Measurements from ENCODE around the gene ANK3.

ANK3 gene

DNA sequence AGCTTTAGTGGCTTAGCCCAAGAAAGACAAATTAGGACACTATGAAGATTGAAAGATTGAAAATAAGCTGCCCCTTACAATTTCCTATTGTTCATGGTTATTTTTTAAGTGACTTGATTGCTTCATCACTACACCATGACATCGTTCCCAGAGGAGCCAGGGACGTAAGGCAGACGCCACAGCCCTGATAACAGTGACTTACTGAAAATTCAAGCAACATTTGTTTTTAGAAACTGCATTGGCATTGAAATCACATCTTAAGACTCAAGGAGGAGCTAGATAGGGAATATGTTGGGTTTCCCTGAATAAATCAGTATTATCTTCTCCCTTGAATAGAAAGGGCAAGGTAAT, 38.7 kb upstream of the ANK3 start:
- no peak for DNase-seq (ENCODE audit: low read depth)
- TF ChIP-seq, protein P1, sequence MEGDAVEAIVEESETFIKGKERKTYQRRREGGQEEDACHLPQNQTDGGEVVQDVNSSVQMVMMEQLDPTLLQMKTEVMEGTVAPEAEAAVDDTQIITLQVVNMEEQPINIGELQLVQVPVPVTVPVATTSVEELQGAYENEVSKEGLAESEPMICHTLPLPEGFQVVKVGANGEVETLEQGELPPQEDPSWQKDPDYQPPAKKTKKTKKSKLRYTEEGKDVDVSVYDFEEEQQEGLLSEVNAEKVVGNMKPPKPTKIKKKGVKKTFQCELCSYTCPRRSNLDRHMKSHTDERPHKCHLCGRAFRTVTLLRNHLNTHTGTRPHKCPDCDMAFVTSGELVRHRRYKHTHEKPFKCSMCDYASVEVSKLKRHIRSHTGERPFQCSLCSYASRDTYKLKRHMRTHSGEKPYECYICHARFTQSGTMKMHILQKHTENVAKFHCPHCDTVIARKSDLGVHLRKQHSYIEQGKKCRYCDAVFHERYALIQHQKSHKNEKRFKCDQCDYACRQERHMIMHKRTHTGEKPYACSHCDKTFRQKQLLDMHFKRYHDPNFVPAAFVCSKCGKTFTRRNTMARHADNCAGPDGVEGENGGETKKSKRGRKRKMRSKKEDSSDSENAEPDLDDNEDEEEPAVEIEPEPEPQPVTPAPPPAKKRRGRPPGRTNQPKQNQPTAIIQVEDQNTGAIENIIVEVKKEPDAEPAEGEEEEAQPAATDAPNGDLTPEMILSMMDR (IDR thresholded peaks at IDR 0.05; ENCODE audit: low read depth, low read length, missing control alignments), result no peak
- no peak overlapping the region for H3K4me3 ChIP-seq (ENCODE audit: low read depth, low read length)
- in situ Hi-C loops (cut with HindIII; ENCODE audit: low sequenced_read_pairs), result loop anchor here (25.0 kb wide), 3 partner anchors 209 to 316 kb away; no protein-coding TSS in a partner anchor

DNA sequence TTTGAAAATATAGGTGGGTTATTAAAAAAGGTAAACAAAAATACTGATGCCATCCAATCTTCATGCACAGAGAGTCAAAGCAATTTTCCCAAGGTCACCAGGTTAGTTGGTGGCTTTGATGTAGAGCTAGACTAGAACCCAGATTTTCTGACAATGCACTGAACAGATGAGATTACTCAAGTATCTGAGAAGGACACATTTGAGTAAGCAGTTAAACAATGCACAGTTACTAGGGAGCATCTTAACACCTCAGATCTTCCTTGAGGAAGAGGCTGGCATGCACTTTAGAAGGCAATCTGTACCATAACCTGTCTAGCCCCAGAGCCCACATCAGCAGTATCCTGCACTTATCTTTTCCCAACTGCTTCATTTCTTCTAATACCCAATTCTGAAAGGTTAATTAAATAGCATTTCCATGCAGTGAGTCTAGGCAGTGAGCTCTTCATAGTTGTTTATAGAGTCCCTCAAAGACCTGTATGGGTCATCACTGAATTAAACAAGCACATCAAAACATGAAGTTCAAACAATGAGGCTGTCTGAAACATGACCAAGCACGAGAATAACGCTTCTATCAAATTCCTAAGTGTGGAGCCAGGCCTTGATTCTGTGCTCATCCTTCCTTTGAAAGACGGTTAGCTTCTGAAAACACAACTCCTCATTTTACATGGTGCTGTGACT, 38.2 kb upstream of the ANK3 start:
- in situ Hi-C loops (cut with HindIII; ENCODE audit: low sequenced_read_pairs), result loop anchor here (25.0 kb wide), 3 partner anchors 209 to 316 kb away; no protein-coding TSS in a partner anchor
- no peak overlapping the region for H3K4me3 ChIP-seq (ENCODE audit: low read depth, low read length)
- DNase-seq (ENCODE audit: low read depth), result no peak
- TF ChIP-seq, protein P1 (IDR thresholded peaks at IDR 0.05; ENCODE audit: low read depth, low read length, missing control alignments), result no peak

DNA sequence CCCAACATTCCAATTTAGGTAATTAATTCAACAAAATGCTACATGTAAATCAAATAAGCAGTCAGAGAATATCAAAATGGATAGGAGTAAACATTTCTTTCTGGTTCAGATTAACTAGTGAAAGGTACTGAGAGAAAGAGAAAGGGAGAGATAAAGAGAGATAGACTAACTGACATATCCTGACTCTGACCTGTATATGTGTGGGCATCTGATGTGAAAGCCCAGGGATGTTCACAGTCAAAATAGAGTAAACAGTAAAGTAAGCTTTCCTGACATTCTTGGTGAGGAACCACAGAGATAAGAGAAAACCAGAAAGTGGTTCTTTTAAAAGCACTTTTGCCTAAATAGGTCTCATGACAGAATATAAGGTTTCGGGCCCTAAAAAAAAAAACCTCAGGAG, 37.5 kb upstream of the ANK3 start:
- in situ Hi-C loops (cut with HindIII; ENCODE audit: low sequenced_read_pairs), result loop anchor here (25.0 kb wide), 3 partner anchors 210 to 315 kb away; no protein-coding TSS in a partner anchor
- H3K4me3 ChIP-seq (ENCODE audit: low read depth, low read length), result no peak overlapping the region
- TF ChIP-seq, protein P1 (IDR thresholded peaks at IDR 0.05; ENCODE audit: low read depth, low read length, missing control alignments), result no peak
- DNase-seq (ENCODE audit: low read depth), result no peak

DNA sequence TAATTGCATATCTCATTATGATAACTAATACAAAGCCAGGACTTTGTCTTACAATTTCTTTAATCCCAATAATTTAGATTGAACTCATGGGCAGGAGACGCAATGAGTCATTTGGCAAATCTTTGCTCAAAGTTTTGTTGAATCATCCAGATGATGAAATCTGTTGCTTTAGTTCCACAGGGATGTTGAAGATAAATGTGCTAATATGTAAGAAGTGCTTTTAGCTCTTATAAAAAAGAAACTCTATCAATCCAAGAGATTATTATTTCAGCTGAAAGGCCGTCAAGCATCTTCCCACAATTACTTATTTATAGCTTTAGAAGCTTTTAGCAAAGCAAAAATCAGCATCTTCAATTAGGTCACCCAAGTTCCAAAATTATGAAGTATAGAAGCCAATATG, 36.8 kb upstream of the ANK3 start:
- in situ Hi-C loops (cut with HindIII; ENCODE audit: low sequenced_read_pairs), result loop anchor here (25.0 kb wide), 3 partner anchors 211 to 314 kb away; no protein-coding TSS in a partner anchor
- H3K4me3 ChIP-seq (ENCODE audit: low read depth, low read length), result no peak overlapping the region
- TF ChIP-seq, protein P1 (IDR thresholded peaks at IDR 0.05; ENCODE audit: low read depth, low read length, missing control alignments), result no peak
- peak; percentile 77 for DNase-seq (ENCODE audit: low read depth)

DNA sequence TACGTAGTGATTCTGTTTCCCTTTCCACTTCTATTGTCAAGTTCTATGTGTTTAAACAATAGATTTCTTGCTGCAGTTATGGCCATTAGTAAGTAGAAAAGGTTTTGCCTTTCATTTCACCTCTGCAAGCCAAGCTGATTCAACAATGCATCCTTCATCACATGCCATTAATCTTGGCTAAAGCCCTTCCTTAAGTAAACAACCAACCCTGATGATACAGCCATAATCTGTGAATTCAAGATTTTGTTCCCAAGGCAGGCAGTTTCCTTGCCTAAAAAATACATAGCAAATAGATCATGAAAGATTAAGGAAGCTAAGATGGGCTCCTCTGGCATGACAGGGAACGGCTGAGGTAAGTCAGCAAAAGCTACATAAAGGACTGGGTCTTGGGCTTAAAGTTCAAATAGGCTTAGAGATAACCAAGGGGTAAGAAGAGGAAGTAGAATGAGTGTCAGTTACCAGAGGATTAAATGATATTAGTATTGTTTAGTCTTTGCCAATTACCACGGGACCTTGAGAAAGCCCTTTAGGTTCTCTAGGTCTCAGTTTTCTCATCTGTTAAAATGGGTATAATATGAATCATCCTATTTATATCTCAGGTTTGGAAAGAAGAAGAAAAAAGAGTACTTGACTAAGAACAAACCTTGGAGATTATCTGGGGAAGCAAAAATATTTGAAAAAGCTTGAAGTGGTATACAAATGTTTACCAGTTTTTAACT, 35.9 kb upstream of the ANK3 start:
- in situ Hi-C loops (cut with HindIII; ENCODE audit: low sequenced_read_pairs), result loop anchor here (25.0 kb wide), 3 partner anchors 212 to 313 kb away; no protein-coding TSS in a partner anchor

DNA sequence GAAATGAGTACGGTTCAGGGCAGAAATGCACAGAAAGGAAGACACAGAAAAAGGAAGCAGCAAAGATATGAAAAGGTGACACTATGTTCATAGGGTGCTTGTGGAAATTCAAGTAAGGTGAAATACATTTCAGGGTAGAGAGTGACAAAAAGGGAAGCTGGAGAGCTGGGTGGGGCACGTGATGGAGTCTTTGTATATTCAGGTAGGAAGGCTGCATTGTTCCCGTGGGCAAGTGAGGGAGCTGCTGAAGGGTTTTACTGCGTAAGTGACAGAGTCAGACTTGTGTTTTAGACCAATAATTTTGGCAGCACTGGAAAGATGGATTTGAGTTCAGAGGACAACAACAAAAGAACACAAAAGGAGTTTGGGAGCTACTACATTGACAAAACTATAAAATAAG, 35.3 kb upstream of the ANK3 start:
- DNase-seq (ENCODE audit: low read depth), result no peak
- TF ChIP-seq, protein P1 (IDR thresholded peaks at IDR 0.05; ENCODE audit: low read depth, low read length, missing control alignments), result no peak
- no peak overlapping the region for H3K4me3 ChIP-seq (ENCODE audit: low read depth, low read length)
- in situ Hi-C loops (cut with HindIII; ENCODE audit: low sequenced_read_pairs), result loop anchor here (25.0 kb wide), 3 partner anchors 212 to 313 kb away; no protein-coding TSS in a partner anchor

More for the DNA sequence above, 35.9 kb upstream of the ANK3 start:
- peak; percentile 31 for DNase-seq (ENCODE audit: low read depth)
- H3K4me3 ChIP-seq (ENCODE audit: low read depth, low read length), result no peak overlapping the region
- TF ChIP-seq, protein P1 (IDR thresholded peaks at IDR 0.05; ENCODE audit: low read depth, low read length, missing control alignments), result no peak

All from astrocyte of the cerebellum (primary cell).